Sigmoid colon (tissue), 4 donors: Measurements from ENCODE around the gene HAUS8.

ENCODE experiments used
- CTCF ChIP-seq, 4 experiments: fragments of 450-650 bp in 3 of 4; fragments of 200-600 bp in 1 of 4; IDR thresholded peaks; one replicate each; pipeline ENCODE4 v1.5.1; 2016 to 2019; ENCODE audit warnings: antibody characterized with exemption in 4 of 4, mild to moderate bottlenecking in 3 of 4, moderate library complexity in 2 of 4
- EP300 ChIP-seq, 4 donors: sonication (generic); formaldehyde crosslinking; IDR thresholded peaks; one replicate each; pipeline ENCODE4 v1.6.1; 2017; ENCODE audit warnings: antibody characterized with exemption in 4 of 4
- POLR2AphosphoS5 ChIP-seq, 4 donors: sonication (generic); formaldehyde crosslinking; IDR thresholded peaks; one replicate each; pipeline ENCODE4 v1.6.1; 2017; ENCODE audit warnings: antibody characterized with exemption in 4 of 4

DNA sequence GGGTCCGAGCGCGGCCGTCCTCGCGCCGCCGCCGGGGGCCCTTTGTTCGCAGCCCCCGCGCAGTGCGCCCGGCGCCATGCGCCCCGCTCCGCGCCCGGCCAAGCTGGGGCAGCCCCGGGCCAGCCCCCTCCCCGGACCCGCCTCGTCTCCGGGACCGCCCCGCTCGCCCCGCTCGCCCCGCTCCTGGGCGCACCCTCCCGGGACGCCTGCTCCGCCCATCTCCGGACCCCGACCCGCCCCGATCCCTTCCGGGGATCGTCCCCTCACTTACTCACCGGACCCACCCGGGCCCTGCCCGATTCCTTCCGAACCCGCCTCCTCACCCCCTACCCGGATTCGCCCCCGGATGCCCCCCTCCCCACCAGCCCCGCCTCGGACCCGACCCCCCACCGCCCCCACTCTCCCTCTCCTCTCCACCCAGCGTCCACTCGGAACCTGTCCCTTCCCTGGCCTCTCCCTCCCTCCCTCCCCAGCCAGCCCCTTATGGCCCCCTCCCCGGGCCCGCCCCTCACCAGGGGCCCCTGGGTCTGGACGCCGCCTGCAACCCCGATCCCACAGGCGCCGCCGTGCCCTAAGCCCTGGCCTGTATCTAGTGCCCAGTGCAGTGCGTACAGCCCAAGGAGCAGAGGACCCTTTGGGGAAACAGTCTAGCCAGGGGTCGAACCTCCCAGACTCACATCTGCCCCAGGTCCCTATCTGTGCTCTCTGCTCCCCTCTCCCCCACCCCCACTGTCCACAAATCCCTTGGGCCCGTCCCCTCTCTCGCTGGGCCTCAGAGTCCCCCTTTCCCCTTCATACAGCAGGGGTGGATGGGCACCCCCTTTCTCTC lies 48.3 kb downstream of the HAUS8 start, which contains the start of gene CPAMD8:
- TF ChIP-seq POLR2AphosphoS5 (IDR thresholded peaks at IDR 0.05) (no peak), CTCF (IDR thresholded peaks at IDR 0.05) (no peak), EP300 (IDR thresholded peaks at IDR 0.05) (no peak)
